ENCODE data around the gene MED12L.

- no peak for TF ChIP-seq REST (IDR thresholded peaks at IDR 0.05; ENCODE audit: borderline replicate concordance)
- TF ChIP-seq CTCF (IDR thresholded peaks at IDR 0.05; ENCODE audit: poor library complexity, severe bottlenecking) = no peak
- TF ChIP-seq EP300 (conservative IDR thresholded peaks at IDR 0.05; ENCODE audit: poor library complexity, severe bottlenecking) = no peak
- no peak for TF ChIP-seq EZH2 (IDR thresholded peaks at IDR 0.05; ENCODE audit: borderline replicate concordance, insufficient read depth, low read length, poor library complexity, severe bottlenecking)
Observed at GRCh38 chr3:151346292-151346691, 260.8 kb downstream of the MED12L start.
